ENCODE measurements around the gene VWA3B. TPM values are rescaled to one million over a fixed set of nuclear protein-coding genes. Genes with fewer than 3 reads are reported as not detected.

VWA3B gene
- total RNA-seq, 1 experiment from 2014 or later, result not detected

DNA sequence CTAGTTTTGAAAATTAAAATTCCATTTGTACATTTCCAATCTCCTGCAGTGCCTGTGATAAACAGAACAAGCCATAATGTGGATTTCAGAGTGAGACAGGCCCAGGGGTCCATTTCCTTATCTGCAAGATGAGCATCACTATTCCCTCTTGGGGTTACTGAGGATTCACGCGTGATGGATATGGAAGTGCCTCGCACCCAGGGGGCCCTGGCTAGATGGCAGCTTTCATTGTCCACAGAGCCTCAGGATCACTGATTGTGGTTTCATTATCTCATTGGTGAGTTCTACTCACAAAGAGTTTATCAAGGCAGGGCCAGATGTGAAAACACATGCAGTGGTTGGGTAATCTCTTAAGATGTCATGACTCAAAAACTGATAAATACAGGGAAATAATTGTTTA is 270.9 kb downstream of the VWA3B start:
- Histone ChIP-seq H4K91ac (ENCODE audit: insufficient read length, low read depth, low read length) (no peak overlapping the region), H3K4me2 (ENCODE audit: insufficient read depth, insufficient read length, low read length) (no peak overlapping the region), H3K79me2 (ENCODE audit: insufficient read depth, low read length) (no peaks in the 10 kb centered on the region), H3T11ph (ENCODE audit: low read length) (no peak overlapping the region), H3K23ac (ENCODE audit: insufficient read length, low read depth, low read length) (no peak overlapping the region), H3K18ac (ENCODE audit: insufficient read length, low read depth, low read length) (no peak overlapping the region), H4K20me1 (ENCODE audit: control insufficient read depth, insufficient read depth, insufficient read length) (no peaks in the 10 kb centered on the region), H2AK5ac (ENCODE audit: insufficient read length, low read length) (no peak overlapping the region), H2BK5ac (ENCODE audit: insufficient read length, low read length) (no peak overlapping the region), H4K8ac (replicated peaks; ENCODE audit: insufficient read length, low read depth, low read length) (no peak overlapping the region), H3K9me3 (ENCODE audit: control insufficient read depth, low read depth, low read length) (no peaks in the 10 kb centered on the region), H3K27me3 (ENCODE audit: insufficient read depth, low read length) (no peaks in the 10 kb centered on the region), H2BK12ac (ENCODE audit: insufficient read length, low read depth, low read length) (no peak overlapping the region), H3K9ac (ENCODE audit: extremely low read depth, insufficient read length, low read length) (no peak overlapping the region), H2BK120ac (ENCODE audit: low read depth, low read length, poor library complexity, severe bottlenecking) (no peak overlapping the region), H2AFZ (ENCODE audit: low read length) (no peak overlapping the region), H3K79me1 (ENCODE audit: insufficient read depth, low read depth, low read length, poor library complexity, severe bottlenecking) (no peaks in the 10 kb centered on the region), H3K56ac (ENCODE audit: insufficient read length, low read depth, low read length) (no peak overlapping the region), H3K27ac (ENCODE audit: insufficient read length, low read depth, low read length) (no peak overlapping the region), H4K5ac (ENCODE audit: insufficient read length, low read depth, low read length) (no peak overlapping the region), H3K4me1 (ENCODE audit: insufficient read depth, low read length) (no peaks in the 10 kb centered on the region), H3K23me2 (ENCODE audit: insufficient read length, low read depth, low read length, poor library complexity, severe bottlenecking) (no peaks in the 10 kb centered on the region), H2BK20ac (ENCODE audit: low read depth, low read length, poor library complexity, severe bottlenecking) (no peak overlapping the region), H3K14ac (ENCODE audit: insufficient read depth, low read length) (no peak overlapping the region), H3K4ac (ENCODE audit: low read depth, low read length) (no peak overlapping the region), H2BK15ac (ENCODE audit: low read depth, low read length) (no peak overlapping the region)
- no CpG with 5 or more reads among the region's 3 CpGs for WGBS (ENCODE audit: extremely low coverage, insufficient read length, low lambda C conversion rate)
- 0 out of 4 replicates have a peak, but pooled peaks cover 0 to 3% of the 10 kb centered on the region in 2 experiments for H3K4me1 Mint-ChIP-seq
- peaks cover 8% of the 10 kb centered on the region; the same call in 1 of the 2 replicates for H3K27me3 Mint-ChIP-seq (ENCODE audit: low read depth)
- no peak overlapping the region for H3K4me3 Mint-ChIP-seq
- H3K27ac Mint-ChIP-seq, result no peak overlapping the region; a peak in 1 of 7 replicates
- DNase-seq, result no peak
- H3K36me3 Mint-ChIP-seq (ENCODE audit: insufficient read depth in 1 of 3, low read depth in 3 of 3), result no peaks in the 10 kb centered on the region; a peak in 1 of 7 replicates
- TF ChIP-seq, protein P1, sequence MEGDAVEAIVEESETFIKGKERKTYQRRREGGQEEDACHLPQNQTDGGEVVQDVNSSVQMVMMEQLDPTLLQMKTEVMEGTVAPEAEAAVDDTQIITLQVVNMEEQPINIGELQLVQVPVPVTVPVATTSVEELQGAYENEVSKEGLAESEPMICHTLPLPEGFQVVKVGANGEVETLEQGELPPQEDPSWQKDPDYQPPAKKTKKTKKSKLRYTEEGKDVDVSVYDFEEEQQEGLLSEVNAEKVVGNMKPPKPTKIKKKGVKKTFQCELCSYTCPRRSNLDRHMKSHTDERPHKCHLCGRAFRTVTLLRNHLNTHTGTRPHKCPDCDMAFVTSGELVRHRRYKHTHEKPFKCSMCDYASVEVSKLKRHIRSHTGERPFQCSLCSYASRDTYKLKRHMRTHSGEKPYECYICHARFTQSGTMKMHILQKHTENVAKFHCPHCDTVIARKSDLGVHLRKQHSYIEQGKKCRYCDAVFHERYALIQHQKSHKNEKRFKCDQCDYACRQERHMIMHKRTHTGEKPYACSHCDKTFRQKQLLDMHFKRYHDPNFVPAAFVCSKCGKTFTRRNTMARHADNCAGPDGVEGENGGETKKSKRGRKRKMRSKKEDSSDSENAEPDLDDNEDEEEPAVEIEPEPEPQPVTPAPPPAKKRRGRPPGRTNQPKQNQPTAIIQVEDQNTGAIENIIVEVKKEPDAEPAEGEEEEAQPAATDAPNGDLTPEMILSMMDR (conservative IDR thresholded peaks at IDR 0.05), result no peak
- H3K9me3 Mint-ChIP-seq, result no peaks in the 10 kb centered on the region
